GM10248 (cell line): ENCODE results near the gene FAM118B.
A peak's percentile ranks its signal among the peaks of the same experiment; 100 is the strongest.
"Not testable (repeated sequence)": the region's sequence is repeated elsewhere in the genome, so short reads cannot be mapped to it uniquely, and the experiment has no call there.

Experiments used
- CTCF ChIA-PET: fragments of 300-600 bp; sonication (Branson Sonifier 250); formaldehyde crosslinking; extraction: SDS; loops from one replicate; lab custom pipeline; 2021; ENCODE audit warnings: antibody characterized with exemption; lab: Yijun Ruan, JAX
- POLR2A ChIA-PET: fragments of 350-650 bp; sonication (Branson Sonifier 250); formaldehyde crosslinking; extraction: SDS; loops from one replicate; lab custom pipeline; 2020; ENCODE audit warnings: antibody characterized with exemption; lab: Yijun Ruan, JAX
- DNase-seq: peaks from one replicate; pipeline ENCODE4 v3.0.0; 2012; ENCODE audit errors: extremely low spot score
- CTCF ChIP-seq: IDR thresholded peaks from 2 replicates; pipeline ENCODE4 v1.5.1; 2012; ENCODE audit warnings: mild to moderate bottlenecking, low read depth; ENCODE audit errors: extremely low read depth, missing control alignments, control extremely low read depth

Gene FAM118B

GRCh38 chr11:126308271-126308671 lies 96.7 kb downstream of the FAM118B start:
- no peak for DNase-seq
- ChIA-PET CTCF (interaction anchor here (1.2 to 2.6 kb wide), 2 partner anchors 10 to 172 kb away, joined by 3 to 6 read pairs; no protein-coding TSS in a partner anchor), POLR2A (no interaction called here)
- TF ChIP-seq CTCF: no peak

- POLR2A ChIA-PET, DNase-seq: not testable (repeated sequence)
- CTCF ChIA-PET: interaction anchor here (1.2 kb wide), 1 partner anchor 172 kb away, joined by 3 read pairs; no protein-coding TSS in a partner anchor
These were observed 97.2 kb downstream of the FAM118B start for GRCh38 chr11:126308771-126309170.

DNA sequence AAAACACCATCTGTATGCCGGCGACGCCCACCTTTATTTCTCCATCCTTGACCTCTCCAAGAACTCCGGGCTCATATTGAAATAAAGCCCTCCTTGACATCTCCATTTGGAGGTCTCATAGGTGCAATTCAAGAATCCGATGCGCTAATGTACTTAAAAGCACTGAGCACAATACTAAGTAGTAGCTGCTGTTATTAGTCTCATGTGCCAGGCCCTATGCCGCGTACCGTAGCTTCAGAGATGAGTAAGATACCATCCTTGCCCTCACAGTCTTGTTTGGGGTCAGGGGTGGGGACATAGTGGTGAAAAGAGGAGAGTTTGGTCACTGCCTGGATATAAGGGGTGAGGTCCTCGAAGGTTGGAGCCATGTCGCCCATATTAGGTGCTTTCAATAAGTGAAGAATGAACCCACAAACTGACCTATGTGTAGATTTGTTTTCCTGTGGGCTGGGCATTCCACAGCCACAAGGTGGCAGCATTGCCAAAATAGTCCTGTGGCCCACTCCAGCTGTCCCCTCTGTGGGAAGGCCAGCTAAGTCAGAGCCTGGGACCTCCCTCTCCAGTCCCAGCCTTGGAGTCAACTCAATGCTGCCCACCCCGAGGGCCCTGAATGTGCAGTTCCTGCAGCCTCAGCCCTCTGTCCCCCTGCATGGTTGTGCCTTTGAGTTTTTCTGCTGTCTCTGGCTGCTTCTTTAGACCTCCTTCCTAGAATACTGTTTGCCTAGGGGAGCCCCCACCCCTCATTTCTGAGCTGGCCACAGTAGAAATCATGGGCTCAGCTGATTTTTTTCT lies 98.8 kb downstream of the FAM118B start:
- peak; percentile 65 for DNase-seq
- CTCF ChIA-PET: interaction anchor here (0.7 to 3.8 kb wide), 31 partner anchors 10 to 681 kb away, joined by 3 to 66 read pairs (median 4); no protein-coding TSS in a partner anchor
- POLR2A ChIA-PET: no interaction called here
- peak; percentile 82 for TF ChIP-seq CTCF

DNA sequence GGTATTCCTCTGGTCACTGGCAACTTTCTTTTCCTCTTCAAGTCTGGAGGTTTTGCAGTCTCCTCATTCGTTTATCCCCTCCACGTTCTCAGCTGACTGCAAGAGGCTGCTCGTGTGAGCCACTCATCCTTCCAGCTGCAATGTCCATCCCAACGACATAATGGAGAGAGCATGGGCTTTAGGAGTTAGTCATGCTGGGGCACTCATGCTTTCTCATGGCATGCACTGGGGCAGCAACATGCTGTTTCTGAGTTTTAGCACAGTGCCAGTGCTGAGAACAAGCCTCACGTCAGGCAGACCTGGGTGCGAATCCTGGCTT lies 99.4 kb downstream of the FAM118B start:
- no peak for DNase-seq
- no peak for TF ChIP-seq CTCF
- CTCF ChIA-PET: interaction anchor here (0.7 to 3.8 kb wide), 28 partner anchors 9 to 681 kb away, joined by 3 to 66 read pairs (median 4); no protein-coding TSS in a partner anchor
- POLR2A ChIA-PET: no interaction called here

GRCh38 chr11:126311401-126312291 lies 100.1 kb downstream of the FAM118B start:
- DNase-seq: no peak
- TF ChIP-seq CTCF: no peak
- POLR2A ChIA-PET: no interaction called here
- CTCF ChIA-PET: interaction anchor here (0.8 to 3.8 kb wide), 22 partner anchors 8 to 680 kb away, joined by 3 to 66 read pairs (median 4); no protein-coding TSS in a partner anchor
